Measurements from ENCODE around the gene FOXO1. TPM values are rescaled to one million over a fixed set of nuclear protein-coding genes. Genes with fewer than 3 reads are reported as not detected.
A peak's percentile ranks its signal among the peaks of the same experiment; 100 is the strongest.

The FOXO1 gene
- total and polyA plus RNA-seq, 2 of the 13 experiments (the other 11 are each of a cell fraction or from before 2014, with no cell fraction given): 8.1 to 13.1 TPM

GRCh38 chr13:40568246-40569023 is 98.0 kb downstream of the FOXO1 start (continued):
- no peak for TF ChIP-seq SMAD1 (CRISPR knock-in tag; IDR thresholded peaks at IDR 0.05; ENCODE audit: borderline replicate concordance, low read depth)
- no peak for TF ChIP-seq IKZF1 (IDR thresholded peaks at IDR 0.05)
- peak; percentile 51; the same call in 1 of the 2 replicates for TF ChIP-seq YEATS4 (CRISPR knock-in tag; IDR thresholded peaks at IDR 0.05; ENCODE audit: borderline replicate concordance)
- TF ChIP-seq PTBP1 (IDR thresholded peaks at IDR 0.05; ENCODE audit: low read depth, low read length, poor library complexity, severe bottlenecking): no peak
- TF ChIP-seq CBX1 (IDR thresholded peaks at IDR 0.05; ENCODE audit: low read depth): no peak
- TF ChIP-seq PITX1 (CRISPR knock-in tag; IDR thresholded peaks at IDR 0.05): peak; percentile 53; the same call in 1 of the 2 replicates
- TF ChIP-seq PBX2 (CRISPR knock-in tag; IDR thresholded peaks at IDR 0.05): no peak
- TF ChIP-seq ZNF609 (CRISPR knock-in tag; IDR thresholded peaks at IDR 0.05; ENCODE audit: borderline replicate concordance): peak; percentile 59; the same call in 1 of the 2 replicates
- no peak for TF ChIP-seq NFE2L1 (CRISPR knock-in tag; IDR thresholded peaks at IDR 0.05; ENCODE audit: borderline replicate concordance)
- TF ChIP-seq SOX13 (IDR thresholded peaks at IDR 0.05): no peak
- TF ChIP-seq SOX13 (CRISPR knock-in tag; conservative IDR thresholded peaks at IDR 0.05 in 1 of 2, IDR thresholded peaks at IDR 0.05 in 1 of 2): peak in 1 of 2 experiments; percentile 53; a peak in 2 of 4 replicates
- no peak for TF ChIP-seq TAF1 (CRISPR knock-in tag; IDR thresholded peaks at IDR 0.05)
- no peak for TF ChIP-seq ZNF550 (CRISPR knock-in tag; IDR thresholded peaks at IDR 0.05; ENCODE audit: borderline replicate concordance)
- TF ChIP-seq GTF2F1 (IDR thresholded peaks at IDR 0.05; ENCODE audit: low read length): no peak
- no peak for TF ChIP-seq ZNF646 (CRISPR knock-in tag; IDR thresholded peaks at IDR 0.05)
- TF ChIP-seq SIX1 (CRISPR knock-in tag; IDR thresholded peaks at IDR 0.05; ENCODE audit: borderline replicate concordance): no peak
- peak; percentile 75 for TF ChIP-seq SALL1 (CRISPR knock-in tag; IDR thresholded peaks at IDR 0.05)
